ENCODE measurements around the gene TRNP1.

TRNP1 gene

GRCh38 chr1:26951821-26952497 lies 41.5 kb upstream of the TRNP1 start:
- H3K36me3 ChIP-seq (ENCODE audit: insufficient read depth) = no peaks in the 10 kb centered on the region
- H3K4me2 ChIP-seq = no peak overlapping the region
- no peak overlapping the region for H3K9ac ChIP-seq
- H4K20me1 ChIP-seq (ENCODE audit: insufficient read depth) = no peaks in the 10 kb centered on the region
- no peak overlapping the region for H3K27ac ChIP-seq
- H3K79me2 ChIP-seq (ENCODE audit: insufficient read depth, low read depth) = no peaks in the 10 kb centered on the region
- no peaks in the 10 kb centered on the region; the same call in 1 of the 2 replicates for H3K27me3 ChIP-seq (ENCODE audit: insufficient read depth, low read depth)
- no peak overlapping the region for H3K4me3 ChIP-seq (IDR thresholded peaks at IDR 0.05; ENCODE audit: insufficient read depth, low read depth, low read length)
- no peak for TF ChIP-seq CTCF (conservative IDR thresholded peaks at IDR 0.05; ENCODE audit: low read depth, low read length)
- no peaks in the 10 kb centered on the region for H3K4me1 ChIP-seq (ENCODE audit: low read depth, poor library complexity, severe bottlenecking)
- H2AFZ ChIP-seq (ENCODE audit: low read depth) = no peak overlapping the region

GRCh38 chr1:26953374-26953773 lies 40.1 kb upstream of the TRNP1 start:
- Histone ChIP-seq H3K4me3 (IDR thresholded peaks at IDR 0.05; ENCODE audit: insufficient read depth, low read depth, low read length) (no peak overlapping the region), H3K4me1 (ENCODE audit: low read depth, poor library complexity, severe bottlenecking) (no peaks in the 10 kb centered on the region), H3K27ac (no peak overlapping the region), H3K4me2 (no peak overlapping the region), H2AFZ (ENCODE audit: low read depth) (no peak overlapping the region), H3K27me3 (ENCODE audit: insufficient read depth, low read depth) (no peaks in the 10 kb centered on the region; the same call in 1 of the 2 replicates), H3K79me2 (ENCODE audit: insufficient read depth, low read depth) (no peaks in the 10 kb centered on the region), H4K20me1 (ENCODE audit: insufficient read depth) (no peaks in the 10 kb centered on the region), H3K9ac (no peak overlapping the region), H3K36me3 (ENCODE audit: insufficient read depth) (no peaks in the 10 kb centered on the region)
- no peak for TF ChIP-seq CTCF (conservative IDR thresholded peaks at IDR 0.05; ENCODE audit: low read depth, low read length)

GRCh38 chr1:26956321-26956720 lies 37.2 kb upstream of the TRNP1 start:
- H3K27ac ChIP-seq = no peak overlapping the region

GRCh38 chr1:26957306-26957705 lies 36.2 kb upstream of the TRNP1 start:
- no peak overlapping the region for H3K4me2 ChIP-seq
- no peak overlapping the region for H3K4me3 ChIP-seq (IDR thresholded peaks at IDR 0.05; ENCODE audit: insufficient read depth, low read depth, low read length)
- no peaks in the 10 kb centered on the region; the same call in 1 of the 2 replicates for H3K27me3 ChIP-seq (ENCODE audit: insufficient read depth, low read depth)
- no peaks in the 10 kb centered on the region for H3K79me2 ChIP-seq (ENCODE audit: insufficient read depth, low read depth)
- no peak overlapping the region for H3K27ac ChIP-seq
- H3K36me3 ChIP-seq (ENCODE audit: insufficient read depth) = no peaks in the 10 kb centered on the region
- no peak for TF ChIP-seq CTCF (conservative IDR thresholded peaks at IDR 0.05; ENCODE audit: low read depth, low read length)
- no peak overlapping the region for H3K9ac ChIP-seq
- no peaks in the 10 kb centered on the region for H3K4me1 ChIP-seq (ENCODE audit: low read depth, poor library complexity, severe bottlenecking)
- H2AFZ ChIP-seq (ENCODE audit: low read depth) = no peak overlapping the region
- H4K20me1 ChIP-seq (ENCODE audit: insufficient read depth) = no peaks in the 10 kb centered on the region

More at GRCh38 chr1:26956321-26956720, 37.2 kb upstream of the TRNP1 start:
- H3K4me1 ChIP-seq (ENCODE audit: low read depth, poor library complexity, severe bottlenecking) = no peaks in the 10 kb centered on the region
- no peak overlapping the region for H3K4me2 ChIP-seq
- TF ChIP-seq CTCF (conservative IDR thresholded peaks at IDR 0.05; ENCODE audit: low read depth, low read length) = no peak
- no peaks in the 10 kb centered on the region for H4K20me1 ChIP-seq (ENCODE audit: insufficient read depth)
- H3K9ac ChIP-seq = no peak overlapping the region
- no peak overlapping the region for H3K4me3 ChIP-seq (IDR thresholded peaks at IDR 0.05; ENCODE audit: insufficient read depth, low read depth, low read length)
- H3K79me2 ChIP-seq (ENCODE audit: insufficient read depth, low read depth) = no peaks in the 10 kb centered on the region
- H2AFZ ChIP-seq (ENCODE audit: low read depth) = no peak overlapping the region
- H3K36me3 ChIP-seq (ENCODE audit: insufficient read depth) = no peaks in the 10 kb centered on the region
- no peaks in the 10 kb centered on the region; the same call in 1 of the 2 replicates for H3K27me3 ChIP-seq (ENCODE audit: insufficient read depth, low read depth)

All from KMS-11 (cell line).